Measurements from ENCODE around the gene STPG4. TPM values are rescaled to one million over a fixed set of nuclear protein-coding genes. Genes with fewer than 3 reads are reported as not detected.

The STPG4 gene
- total RNA-seq, 1 donor from 2014 or later, result not detected

DNA sequence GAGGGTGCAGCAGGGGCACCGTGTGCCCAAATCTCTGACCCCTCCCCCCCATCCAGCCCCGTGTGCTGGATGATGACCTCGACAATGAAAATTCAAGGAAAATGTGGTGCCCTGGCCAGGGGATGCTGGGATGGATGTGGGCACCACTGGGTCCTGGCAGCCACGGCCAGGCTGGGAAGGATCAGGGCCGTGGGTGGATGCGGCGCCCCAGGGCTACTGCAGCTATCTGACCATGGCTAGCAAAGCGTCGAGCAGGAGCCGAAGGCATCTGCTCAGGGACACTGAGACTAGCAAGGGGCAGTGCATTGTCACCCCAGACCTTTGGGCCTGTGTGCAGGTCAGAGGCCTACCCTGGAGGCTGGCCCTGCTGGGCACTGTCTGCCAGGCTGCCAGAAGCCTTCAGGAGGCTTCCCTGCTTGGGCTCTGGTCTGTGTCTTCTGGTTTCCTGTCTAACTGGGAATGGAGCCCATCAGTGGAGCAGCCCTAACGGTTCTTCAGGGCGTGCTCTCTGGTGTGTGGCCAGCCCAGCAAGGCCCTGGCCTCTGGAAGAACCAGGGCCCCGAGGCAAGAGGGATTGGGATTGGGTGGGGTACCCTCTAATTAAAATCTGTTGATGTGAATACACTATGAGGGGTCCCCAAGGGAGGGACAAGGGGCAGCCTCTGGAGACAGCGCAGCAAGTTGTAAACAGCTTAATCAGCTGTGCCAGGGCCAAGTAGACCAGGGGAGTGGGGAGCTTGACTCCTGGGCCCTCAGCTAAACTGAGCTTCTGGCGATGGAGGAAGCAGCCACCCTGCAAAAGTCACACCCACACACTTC is 98.0 kb downstream of the STPG4 start:
- no peak for DNase-seq (ENCODE audit: low read depth)
- H3K4me3 ChIP-seq (ENCODE audit: low read depth, low read length), result no peak overlapping the region
- H3K27me3 ChIP-seq (ENCODE audit: control insufficient read depth, insufficient read depth, low read length), result no peaks in the 10 kb centered on the region
- TF ChIP-seq, protein P1, sequence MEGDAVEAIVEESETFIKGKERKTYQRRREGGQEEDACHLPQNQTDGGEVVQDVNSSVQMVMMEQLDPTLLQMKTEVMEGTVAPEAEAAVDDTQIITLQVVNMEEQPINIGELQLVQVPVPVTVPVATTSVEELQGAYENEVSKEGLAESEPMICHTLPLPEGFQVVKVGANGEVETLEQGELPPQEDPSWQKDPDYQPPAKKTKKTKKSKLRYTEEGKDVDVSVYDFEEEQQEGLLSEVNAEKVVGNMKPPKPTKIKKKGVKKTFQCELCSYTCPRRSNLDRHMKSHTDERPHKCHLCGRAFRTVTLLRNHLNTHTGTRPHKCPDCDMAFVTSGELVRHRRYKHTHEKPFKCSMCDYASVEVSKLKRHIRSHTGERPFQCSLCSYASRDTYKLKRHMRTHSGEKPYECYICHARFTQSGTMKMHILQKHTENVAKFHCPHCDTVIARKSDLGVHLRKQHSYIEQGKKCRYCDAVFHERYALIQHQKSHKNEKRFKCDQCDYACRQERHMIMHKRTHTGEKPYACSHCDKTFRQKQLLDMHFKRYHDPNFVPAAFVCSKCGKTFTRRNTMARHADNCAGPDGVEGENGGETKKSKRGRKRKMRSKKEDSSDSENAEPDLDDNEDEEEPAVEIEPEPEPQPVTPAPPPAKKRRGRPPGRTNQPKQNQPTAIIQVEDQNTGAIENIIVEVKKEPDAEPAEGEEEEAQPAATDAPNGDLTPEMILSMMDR (IDR thresholded peaks at IDR 0.05; ENCODE audit: insufficient read depth, low read length, poor library complexity, severe bottlenecking), result no peak
- no peaks in the 10 kb centered on the region for H3K36me3 ChIP-seq (ENCODE audit: control insufficient read depth, insufficient read depth, low read length)

DNA sequence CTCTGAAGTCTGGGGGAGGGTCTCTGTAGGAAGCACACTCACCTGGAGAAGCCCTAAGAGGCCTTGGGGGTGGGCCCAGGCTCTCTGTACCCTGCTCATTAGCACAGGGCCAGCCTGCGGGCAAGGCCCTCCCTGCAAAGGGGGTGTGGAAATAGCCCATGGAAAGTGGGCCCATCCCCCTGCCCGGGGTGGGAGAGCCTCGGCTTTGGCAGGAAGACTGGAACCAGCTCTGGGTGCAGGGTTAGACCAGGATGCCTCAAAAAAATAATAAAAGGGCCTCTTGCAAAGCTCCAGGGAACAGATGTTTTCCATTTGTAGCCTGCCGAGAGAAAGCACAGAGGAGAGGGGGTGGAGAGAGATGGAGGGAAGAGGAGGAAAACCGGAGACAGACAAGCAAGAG is 98.7 kb downstream of the STPG4 start:
- Histone ChIP-seq H3K27me3 (ENCODE audit: control insufficient read depth, insufficient read depth, low read length) (no peaks in the 10 kb centered on the region), H3K36me3 (ENCODE audit: control insufficient read depth, insufficient read depth, low read length) (no peaks in the 10 kb centered on the region), H3K4me3 (ENCODE audit: low read depth, low read length) (no peak overlapping the region)
- DNase-seq (ENCODE audit: low read depth), result no peak
- TF ChIP-seq, protein P1 (IDR thresholded peaks at IDR 0.05; ENCODE audit: insufficient read depth, low read length, poor library complexity, severe bottlenecking), result no peak

DNA sequence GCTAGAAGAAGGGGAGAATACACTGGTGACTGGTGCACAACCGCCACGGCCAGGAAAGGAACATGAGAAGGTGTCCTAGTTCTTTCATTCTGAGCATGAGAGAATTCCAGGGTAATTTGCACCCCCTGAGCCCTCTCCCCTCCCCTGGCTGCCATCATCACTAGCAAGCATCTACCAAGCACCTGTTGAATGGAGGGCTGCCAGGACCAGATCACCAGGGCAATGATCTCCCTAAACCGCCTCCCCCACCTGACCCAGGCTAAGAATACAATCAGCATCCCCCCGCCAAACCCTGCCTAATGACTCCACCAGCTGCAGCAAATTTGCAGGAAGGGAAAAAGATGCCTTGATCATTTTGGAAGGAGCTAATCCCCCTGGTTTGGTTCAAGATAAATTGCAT is 100.2 kb downstream of the STPG4 start:
- no peak overlapping the region for H3K4me3 ChIP-seq (ENCODE audit: low read depth, low read length)
- DNase-seq (ENCODE audit: low read depth), result no peak
- TF ChIP-seq, protein P1 (IDR thresholded peaks at IDR 0.05; ENCODE audit: insufficient read depth, low read length, poor library complexity, severe bottlenecking), result no peak
- no peaks in the 10 kb centered on the region for H3K36me3 ChIP-seq (ENCODE audit: control insufficient read depth, insufficient read depth, low read length)
- no peaks in the 10 kb centered on the region for H3K27me3 ChIP-seq (ENCODE audit: control insufficient read depth, insufficient read depth, low read length)

DNA sequence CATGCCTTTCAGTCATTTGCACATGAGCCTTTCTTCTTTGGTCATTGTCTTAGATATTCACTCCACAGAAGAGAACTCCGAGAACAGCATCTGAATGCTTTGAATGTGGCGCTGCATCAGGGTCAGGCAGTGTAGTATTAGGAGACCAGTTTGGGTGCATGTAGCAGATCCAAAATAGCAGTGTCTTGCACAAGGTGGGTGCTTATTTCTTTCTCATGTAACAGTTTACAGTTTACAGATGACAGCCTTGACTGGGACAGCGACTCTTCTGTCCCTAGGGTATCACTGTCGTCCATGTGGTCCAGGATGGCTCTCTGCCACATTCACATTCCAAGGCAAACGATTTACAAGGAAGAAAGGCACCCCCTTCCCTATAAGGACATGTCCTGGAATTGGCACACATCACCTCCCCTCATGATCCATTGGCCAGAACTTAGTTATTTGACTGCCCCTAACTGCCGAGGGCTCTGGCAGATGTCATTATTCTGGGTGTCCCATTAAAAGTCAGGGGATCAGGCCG is 101.0 kb downstream of the STPG4 start:
- Histone ChIP-seq H3K4me3 (ENCODE audit: low read depth, low read length) (no peak overlapping the region), H3K27me3 (ENCODE audit: control insufficient read depth, insufficient read depth, low read length) (no peaks in the 10 kb centered on the region), H3K36me3 (ENCODE audit: control insufficient read depth, insufficient read depth, low read length) (peaks cover 1% of the 10 kb centered on the region)
- TF ChIP-seq, protein P1 (IDR thresholded peaks at IDR 0.05; ENCODE audit: insufficient read depth, low read length, poor library complexity, severe bottlenecking), result no peak
- no peak for DNase-seq (ENCODE audit: low read depth)

DNA sequence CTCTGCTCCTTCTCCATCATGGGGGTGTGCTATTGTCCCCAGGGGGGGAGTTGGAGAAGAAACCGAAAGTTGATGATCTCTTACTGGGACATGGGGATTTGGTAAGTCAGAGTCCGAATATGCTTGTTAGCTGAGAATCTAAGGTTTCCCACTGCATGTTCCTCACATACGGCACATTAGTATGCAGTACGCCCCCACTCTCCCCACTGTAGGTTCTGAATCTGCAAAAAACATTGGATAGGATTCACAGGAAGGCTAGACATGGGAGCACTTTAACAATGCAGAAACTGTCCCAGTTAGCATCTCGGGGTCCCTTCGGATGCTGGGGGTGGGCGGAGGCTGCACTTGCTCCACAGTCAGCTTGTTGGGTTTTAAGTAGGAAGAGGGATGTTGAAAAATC is 102.3 kb downstream of the STPG4 start:
- Histone ChIP-seq H3K4me3 (ENCODE audit: low read depth, low read length) (no peak overlapping the region), H3K27me3 (ENCODE audit: control insufficient read depth, insufficient read depth, low read length) (no peaks in the 10 kb centered on the region), H3K36me3 (ENCODE audit: control insufficient read depth, insufficient read depth, low read length) (peaks cover 1% of the 10 kb centered on the region)
- TF ChIP-seq, protein P1 (IDR thresholded peaks at IDR 0.05; ENCODE audit: insufficient read depth, low read length, poor library complexity, severe bottlenecking), result no peak
- no peak for DNase-seq (ENCODE audit: low read depth)

Data from kidney epithelial cell (primary cell).